ENCODE measurements around the gene CCNK. TPM values are rescaled to one million over a fixed set of nuclear protein-coding genes. Genes with fewer than 3 reads are reported as not detected.

Gene CCNK
- total and polyA plus RNA-seq, 5 donors: 12.2 to 36.5 (median 30.9) TPM

- H3K9me3 ChIP-seq (ENCODE audit: control insufficient read depth, low read length): no peaks in the 10 kb centered on the region
- H3K4me1 ChIP-seq (ENCODE audit: control insufficient read depth, insufficient read depth, low read length): no peaks in the 10 kb centered on the region
- no peak overlapping the region for H3K27ac ChIP-seq (ENCODE audit: low read length)
- H3K4me3 ChIP-seq (ENCODE audit: low read length): no peak overlapping the region
- no peak for ATAC-seq
- intact Hi-C loops (cut with DNase I): no loop called here
- no peaks in the 10 kb centered on the region for H3K27me3 ChIP-seq (ENCODE audit: control insufficient read depth, insufficient read depth)
- WGBS: 71% methylated on average over 16 of the region's 16 CpGs
- DNase-seq: no peak
Measured at GRCh38 chr14:99559286-99559990, 78.2 kb downstream of the CCNK start.

- Histone ChIP-seq H3K27ac (ENCODE audit: low read length) (no peak overlapping the region), H3K27me3 (ENCODE audit: control insufficient read depth, insufficient read depth) (no peaks in the 10 kb centered on the region), H3K9me3 (ENCODE audit: control insufficient read depth, low read length) (no peaks in the 10 kb centered on the region), H3K4me1 (ENCODE audit: control insufficient read depth, insufficient read depth, low read length) (peaks cover 6% of the 10 kb centered on the region), H3K4me3 (ENCODE audit: low read length) (no peak overlapping the region)
- ATAC-seq (no peak), DNase-seq (peak in 1 of 3 donors; percentile 49)
- intact Hi-C loops (cut with DNase I): loop anchor here in 2 of 4 donors (5.0 kb wide), 2 partner anchors 42 to 67 kb away; partner anchors contain the start of gene CCDC85C (in 1 of the 2)
- whole genome bisulfite sequencing: 89% methylated on average over 13 of the region's 13 CpGs
Measured at GRCh38 chr14:99560403-99560802, 79.2 kb downstream of the CCNK start.

DNA sequence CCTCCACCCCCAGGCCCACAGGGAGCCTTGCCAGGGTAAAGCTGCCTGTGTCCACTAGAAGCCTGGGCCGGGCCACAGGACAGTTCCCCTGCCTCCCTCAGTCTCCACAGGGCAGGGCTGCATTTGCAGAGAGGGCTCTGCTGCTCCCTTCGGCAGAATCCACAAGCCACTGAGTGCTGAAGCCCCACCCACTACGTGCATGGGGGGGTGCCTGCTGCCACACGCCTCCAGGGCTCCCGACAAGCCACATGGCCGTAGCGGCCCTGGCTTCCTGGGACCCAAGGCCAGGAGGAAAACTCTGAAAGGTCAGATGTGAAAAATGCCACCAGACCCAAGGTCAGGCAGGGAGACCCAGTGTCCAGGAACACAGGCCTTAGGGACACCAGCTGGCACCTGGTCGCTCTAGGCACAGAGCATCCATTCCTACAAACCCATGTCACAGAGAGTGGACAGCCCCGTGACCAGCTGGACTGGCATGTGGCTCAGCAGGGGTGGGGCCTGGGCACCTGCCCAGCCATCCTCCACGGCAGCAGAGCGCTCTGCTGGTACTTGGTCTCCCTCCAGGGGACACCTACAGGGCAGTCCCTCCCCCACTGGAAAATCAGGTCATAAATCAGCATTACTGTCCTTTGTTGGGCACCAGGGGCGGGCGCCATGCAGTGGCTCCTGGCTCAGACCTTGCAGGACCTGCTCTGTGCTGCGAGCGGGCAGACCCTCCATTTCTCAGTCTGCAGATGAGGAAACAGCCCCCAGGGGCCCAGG is 79.9 kb downstream of the CCNK start:
- Histone ChIP-seq H3K9me3 (ENCODE audit: control insufficient read depth, low read length) (no peaks in the 10 kb centered on the region), H3K27ac (ENCODE audit: low read length) (peak overlapping the region; percentile 7), H3K4me1 (ENCODE audit: control insufficient read depth, insufficient read depth, low read length) (peaks cover 10% of the 10 kb centered on the region), H3K4me3 (ENCODE audit: low read length) (no peak overlapping the region), H3K27me3 (ENCODE audit: control insufficient read depth, insufficient read depth) (no peaks in the 10 kb centered on the region)
- ATAC-seq (peak; percentile 10 to 30), DNase-seq (peak in 2 of 3 donors; percentile 66 to 71)
- intact Hi-C loops (cut with DNase I): loop anchor here in 2 of 4 donors (5.0 kb wide), 2 partner anchors 41 to 66 kb away; partner anchors contain the start of gene CCDC85C (in 1 of the 2)
- WGBS: 65% methylated on average over 15 of the region's 15 CpGs

DNA sequence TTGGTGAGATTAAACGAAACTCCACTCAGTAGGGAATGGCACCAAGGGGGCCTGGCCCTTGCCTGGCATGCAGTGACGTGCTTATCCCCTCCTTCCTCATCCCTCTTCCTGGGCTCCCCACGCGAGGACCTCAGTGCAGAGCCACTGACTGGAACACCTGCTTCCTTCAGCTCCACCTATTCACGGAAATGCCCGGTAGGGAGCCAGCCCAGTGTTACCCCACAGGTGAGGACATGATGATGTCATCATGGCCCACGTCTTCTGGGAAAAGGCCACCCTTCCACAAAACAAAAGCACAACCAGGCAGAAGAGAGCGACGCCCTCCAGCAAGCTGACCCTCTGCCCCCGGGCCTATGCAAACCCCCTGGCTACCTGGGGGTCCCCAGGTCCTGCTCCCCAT is 80.7 kb downstream of the CCNK start:
- Histone ChIP-seq H3K4me3 (ENCODE audit: low read length) (no peak overlapping the region), H3K27me3 (ENCODE audit: control insufficient read depth, insufficient read depth) (no peaks in the 10 kb centered on the region), H3K27ac (ENCODE audit: low read length) (no peak overlapping the region), H3K9me3 (ENCODE audit: control insufficient read depth, low read length) (no peaks in the 10 kb centered on the region), H3K4me1 (ENCODE audit: control insufficient read depth, insufficient read depth, low read length) (peaks cover 10% of the 10 kb centered on the region)
- intact Hi-C loops (cut with DNase I): loop anchor here in 2 of 4 donors (5.0 kb wide), 2 partner anchors 40 to 65 kb away; partner anchors contain the start of gene CCDC85C (in 1 of the 2)
- WGBS: 82% methylated on average over 10 of the region's 10 CpGs
- DNase-seq: peak in 1 of 3 donors; percentile 30
- no peak for ATAC-seq

Other genes with a start within 250 kb of the CCNK start
- gene BCL11B, start 209.2 kb upstream of the CCNK start, total RNA-seq: under 1 TPM; 0.08 to 0.63 (median 0.23) TPM
- gene BCL11B, start 209.2 kb upstream of the CCNK start, polyA plus RNA-seq: 0.05 TPM
- 100 to 1,000 TPM; 101 to 127 (median 113) TPM for gene SETD3, start 550 bp upstream of the CCNK start, total RNA-seq
- 65.4 TPM for gene SETD3, start 550 bp upstream of the CCNK start, polyA plus RNA-seq
- gene CCDC85C, start 122.8 kb downstream of the CCNK start, total RNA-seq: 10 to 100 TPM; 21.0 to 23.3 (median 22.0) TPM
- 31.5 TPM for gene CCDC85C, start 122.8 kb downstream of the CCNK start, polyA plus RNA-seq
- gene HHIPL1, start 163.7 kb downstream of the CCNK start, total RNA-seq: 1 to 10 TPM; 1.9 to 3.4 (median 2.5) TPM
- 0.75 TPM for gene HHIPL1, start 163.7 kb downstream of the CCNK start, polyA plus RNA-seq
- gene CYP46A1, start 202.9 kb downstream of the CCNK start, total RNA-seq: 1 to 10 TPM; 5.7 to 9.2 (median 7.9) TPM
- gene CYP46A1, start 202.9 kb downstream of the CCNK start, polyA plus RNA-seq: 5.8 TPM